ENCODE measurements around the gene TMCC2.
"Not testable (repeated sequence)": the region's sequence is repeated elsewhere in the genome, so short reads cannot be mapped to it uniquely, and the experiment has no call there.

The TMCC2 gene

DNA sequence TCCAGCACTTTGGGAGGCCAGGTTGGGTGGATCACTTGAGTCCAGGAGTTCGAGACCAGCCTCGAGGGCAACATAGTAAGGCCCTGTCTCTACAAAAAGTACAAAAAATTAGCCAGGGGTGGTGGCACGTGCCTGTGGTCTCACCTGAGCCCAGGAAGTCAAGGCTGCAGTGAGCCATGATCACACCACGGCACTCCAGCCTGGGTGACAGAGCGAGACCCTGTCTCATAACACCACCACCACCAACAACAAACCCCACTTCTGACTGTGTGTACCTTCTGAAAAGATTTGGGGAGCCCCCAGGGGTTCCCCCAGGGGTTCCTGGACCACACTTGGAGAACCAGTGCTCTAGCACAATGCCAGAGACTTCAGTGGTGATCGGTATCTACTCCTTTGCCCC, 63.9 kb downstream of the TMCC2 start:
- Histone ChIP-seq H3K9me3 (no peaks in the 10 kb centered on the region), H3K36me3 (replicated peaks) (no peaks in the 10 kb centered on the region), H3K27me3 (ENCODE audit: low read depth) (no peaks in the 10 kb centered on the region), H3K4me1 (peaks cover 36% of the 10 kb centered on the region), H3K4me3 (no peak overlapping the region)
- no peak for DNase-seq (ENCODE audit: low spot score in 2 of 2)
- in situ Hi-C loops (cut with MboI; ENCODE audit: low sequenced_read_pairs) = no loop called here

DNA sequence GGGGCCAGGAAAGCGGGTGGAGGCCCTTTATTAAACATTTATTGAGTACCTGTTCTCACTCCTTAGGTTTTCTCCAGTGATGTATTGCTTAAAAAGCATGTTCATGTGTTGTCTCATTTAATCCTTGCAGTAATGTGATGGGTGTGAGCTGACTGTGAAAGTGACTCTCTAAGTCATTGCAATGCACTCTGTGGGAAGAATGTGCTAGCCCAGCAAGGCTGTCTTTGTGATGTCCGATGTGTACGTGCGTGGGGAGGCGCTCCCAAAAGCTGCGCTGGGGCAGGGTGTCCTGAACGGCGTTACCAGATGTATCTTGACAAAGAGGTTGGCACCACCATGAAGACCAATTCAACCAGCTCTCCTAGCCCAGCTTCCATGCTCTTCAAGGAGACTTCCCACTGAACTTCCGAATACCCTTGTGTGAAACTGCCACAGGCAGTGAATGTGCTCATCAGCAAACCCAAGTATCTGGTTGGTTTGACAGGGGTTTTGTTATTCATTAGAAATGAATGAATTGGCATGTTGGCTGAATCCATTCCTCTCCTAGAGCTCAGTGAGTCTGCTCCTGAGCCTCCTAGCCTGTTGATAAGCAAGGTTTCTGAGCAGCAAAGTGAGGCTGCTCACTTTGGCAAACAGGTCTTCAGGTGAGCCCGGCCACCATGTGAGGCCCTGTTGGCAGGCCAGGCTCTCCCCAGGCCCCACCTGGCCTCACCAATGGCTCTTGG, 65.8 kb downstream of the TMCC2 start:
- Histone ChIP-seq H3K9me3 (no peaks in the 10 kb centered on the region), H3K4me3 (no peak overlapping the region), H3K36me3 (replicated peaks) (no peaks in the 10 kb centered on the region), H3K4me1 (peaks cover 36% of the 10 kb centered on the region), H3K27me3 (ENCODE audit: low read depth) (no peaks in the 10 kb centered on the region)
- in situ Hi-C loops (cut with MboI; ENCODE audit: low sequenced_read_pairs) = no loop called here
- no peak for DNase-seq (ENCODE audit: low spot score in 2 of 2)

DNA sequence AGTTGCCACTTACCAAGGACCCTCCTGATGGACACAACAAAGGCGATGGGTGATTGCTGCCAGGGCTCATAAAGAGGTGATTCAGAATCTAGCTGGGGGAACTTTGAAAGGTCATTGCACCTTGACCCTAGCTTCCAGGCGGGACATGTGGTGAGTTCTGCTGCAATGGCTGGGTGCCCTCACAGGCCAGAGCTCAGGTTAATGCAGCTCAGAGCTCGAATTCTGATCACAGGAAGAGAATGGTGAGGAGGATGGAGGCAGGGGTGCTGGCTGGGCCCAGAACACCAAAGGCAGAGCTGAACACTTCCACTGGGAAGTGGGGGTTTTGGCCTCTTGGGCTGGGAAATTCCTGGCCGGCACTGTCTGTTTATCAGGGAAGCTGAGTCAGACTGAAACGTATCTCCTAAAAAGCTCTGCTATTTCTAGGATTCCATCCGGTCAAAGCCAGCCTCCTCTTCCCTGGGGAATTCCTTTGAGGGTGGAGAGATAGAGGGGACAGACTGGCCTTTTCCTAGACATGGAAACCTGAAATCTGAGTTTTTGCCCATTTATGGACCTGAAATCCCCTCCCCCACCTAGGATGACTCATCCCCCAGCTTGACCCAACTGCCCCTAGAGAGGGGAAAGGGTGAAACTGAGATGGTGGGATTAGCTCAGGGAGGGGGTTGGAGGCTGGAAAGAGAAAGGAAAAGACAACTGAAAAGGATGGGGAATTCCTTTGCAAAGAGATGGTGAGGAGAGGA, 66.6 kb downstream of the TMCC2 start:
- no peaks in the 10 kb centered on the region for H3K36me3 ChIP-seq (replicated peaks)
- in situ Hi-C loops (cut with MboI; ENCODE audit: low sequenced_read_pairs) = no loop called here
- H3K27me3 ChIP-seq (ENCODE audit: low read depth) = no peaks in the 10 kb centered on the region
- H3K4me1 ChIP-seq = peaks cover 42% of the 10 kb centered on the region
- DNase-seq (ENCODE audit: low spot score in 2 of 2) = peak; percentile 67 to 79
- no peak overlapping the region for H3K4me3 ChIP-seq
- H3K9me3 ChIP-seq = no peaks in the 10 kb centered on the region

DNA sequence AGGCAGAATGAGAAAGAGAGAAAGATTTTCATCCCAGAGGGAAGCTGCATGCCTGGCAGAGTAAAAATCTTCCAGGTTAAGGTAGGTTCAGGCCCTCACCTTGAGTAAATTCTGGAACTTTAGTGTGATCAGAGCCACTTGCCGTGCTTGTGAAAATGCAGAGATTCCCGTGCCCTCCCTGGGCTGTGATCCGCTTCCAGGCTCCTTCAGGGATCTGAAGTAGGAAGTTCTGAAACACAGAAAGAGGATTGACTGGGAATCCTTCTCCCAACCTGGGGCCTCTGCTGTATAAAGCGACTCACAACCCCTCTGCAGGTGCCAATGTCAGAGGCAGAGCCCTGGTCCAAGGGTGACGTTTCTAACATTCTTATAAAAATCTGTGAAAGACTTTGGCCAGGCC, 67.2 kb downstream of the TMCC2 start:
- Histone ChIP-seq H3K4me1 (peaks cover 47% of the 10 kb centered on the region), H3K27me3 (ENCODE audit: low read depth) (no peaks in the 10 kb centered on the region), H3K9me3 (no peaks in the 10 kb centered on the region), H3K4me3 (no peak overlapping the region), H3K36me3 (replicated peaks) (no peaks in the 10 kb centered on the region)
- in situ Hi-C loops (cut with MboI; ENCODE audit: low sequenced_read_pairs) = no loop called here
- DNase-seq (ENCODE audit: low spot score in 2 of 2) = no peak

DNA sequence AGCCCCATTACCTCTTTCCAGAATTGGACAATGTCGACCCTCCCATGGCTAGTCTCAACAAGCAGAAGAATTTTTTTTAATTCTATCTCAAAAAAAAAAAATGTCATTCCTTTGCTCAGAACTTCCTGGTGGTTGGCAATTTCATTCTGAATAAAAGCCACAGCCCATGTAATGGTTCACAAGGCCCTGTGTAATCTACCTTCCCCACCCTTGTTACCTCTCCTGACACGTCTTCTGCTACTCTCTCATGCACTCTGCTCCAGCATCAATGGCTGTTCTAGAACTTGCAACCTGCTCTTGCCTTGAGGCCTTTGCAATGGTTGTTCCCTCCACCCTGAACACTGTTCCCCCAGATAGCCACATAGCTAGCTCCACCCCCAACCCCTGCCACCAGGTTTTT, 68.4 kb downstream of the TMCC2 start:
- Histone ChIP-seq H3K9me3 (no peaks in the 10 kb centered on the region), H3K36me3 (replicated peaks) (no peaks in the 10 kb centered on the region), H3K4me1 (peaks cover 58% of the 10 kb centered on the region), H3K4me3 (no peak overlapping the region), H3K27me3 (ENCODE audit: low read depth) (no peaks in the 10 kb centered on the region)
- in situ Hi-C loops (cut with MboI; ENCODE audit: low sequenced_read_pairs) = no loop called here
- no peak for DNase-seq (ENCODE audit: low spot score in 2 of 2)

DNA sequence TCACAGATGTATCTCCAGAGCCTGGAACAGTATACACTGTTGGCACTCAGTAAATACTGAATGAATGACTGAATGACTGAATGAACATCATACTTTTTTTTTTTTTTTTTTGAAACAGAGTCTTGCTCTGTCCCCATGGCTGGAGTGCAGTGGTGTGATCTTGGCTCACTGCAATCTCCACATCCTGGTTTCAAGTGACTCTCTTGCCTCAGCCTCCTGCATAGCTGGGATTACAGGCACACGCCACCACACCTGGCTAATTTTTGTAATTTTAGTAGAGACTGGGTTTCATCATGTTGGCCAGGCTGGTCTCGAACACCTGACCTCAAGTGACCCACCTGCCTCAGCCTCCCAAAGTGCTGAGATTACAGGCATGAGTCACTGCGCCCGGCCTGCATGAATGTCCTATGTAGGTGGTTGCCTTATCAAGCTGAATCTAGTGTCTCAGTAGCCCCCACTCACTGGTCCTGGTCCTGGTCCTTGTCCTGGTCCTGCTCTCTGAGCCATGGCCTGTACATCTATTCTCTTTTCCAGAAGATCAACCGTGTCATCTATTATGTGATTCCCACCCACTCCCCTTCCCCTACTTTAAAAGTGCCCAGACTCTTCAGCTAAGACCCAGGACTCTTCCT, 69.9 kb downstream of the TMCC2 start:
- H3K4me1 ChIP-seq = peaks cover 70% of the 10 kb centered on the region
- DNase-seq (ENCODE audit: low spot score in 2 of 2); H3K4me3 ChIP-seq; H3K9me3 ChIP-seq; H3K27me3 ChIP-seq (ENCODE audit: low read depth); in situ Hi-C loops (cut with MboI; ENCODE audit: low sequenced_read_pairs); H3K36me3 ChIP-seq (replicated peaks): not testable (repeated sequence)

DNA sequence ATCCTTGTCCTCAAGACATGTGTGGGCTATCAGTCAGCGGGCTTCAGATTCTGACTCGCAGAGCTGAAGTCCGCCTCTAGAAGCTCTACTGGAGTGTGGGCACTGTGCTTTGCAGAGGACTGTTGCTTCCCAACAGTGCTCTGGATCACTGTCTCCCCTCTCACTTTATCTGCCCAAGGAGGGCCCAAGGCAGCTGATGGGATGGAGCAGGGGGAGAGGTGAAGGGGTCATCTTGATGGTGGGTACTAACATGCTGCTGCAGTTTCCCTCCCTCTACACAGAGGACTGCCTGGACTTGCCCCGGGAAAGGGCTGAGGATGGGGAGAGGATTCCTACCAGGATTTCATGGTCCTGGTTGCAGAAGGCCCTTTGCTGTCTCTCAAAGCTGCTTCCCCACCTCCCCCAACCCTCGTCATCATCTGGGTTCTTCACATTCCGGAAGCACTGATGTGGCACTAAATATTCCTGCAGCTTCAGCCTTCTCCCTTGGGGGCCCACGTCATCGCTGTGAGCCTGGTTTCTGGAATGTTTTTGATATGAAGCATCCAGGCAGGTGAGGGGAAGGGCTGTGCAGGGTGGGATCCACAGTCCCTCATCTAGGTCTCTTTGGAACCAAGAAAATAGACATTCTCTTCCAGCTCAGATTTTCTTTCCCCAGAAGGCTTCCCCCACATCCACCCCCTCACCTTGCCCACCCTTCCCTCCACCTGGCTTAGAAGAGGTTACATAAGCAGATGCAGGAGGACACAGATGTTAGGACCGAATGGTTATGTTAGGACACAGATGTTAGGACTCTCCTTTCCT, 70.6 kb downstream of the TMCC2 start:
- Histone ChIP-seq H3K4me1 (peaks cover 72% of the 10 kb centered on the region), H3K4me3 (no peak overlapping the region), H3K36me3 (replicated peaks) (peaks cover 14% of the 10 kb centered on the region), H3K9me3 (no peaks in the 10 kb centered on the region), H3K27me3 (ENCODE audit: low read depth) (no peaks in the 10 kb centered on the region)
- in situ Hi-C loops (cut with MboI; ENCODE audit: low sequenced_read_pairs) = no loop called here
- peak; percentile 36 to 73 for DNase-seq (ENCODE audit: low spot score in 2 of 2)

DNA sequence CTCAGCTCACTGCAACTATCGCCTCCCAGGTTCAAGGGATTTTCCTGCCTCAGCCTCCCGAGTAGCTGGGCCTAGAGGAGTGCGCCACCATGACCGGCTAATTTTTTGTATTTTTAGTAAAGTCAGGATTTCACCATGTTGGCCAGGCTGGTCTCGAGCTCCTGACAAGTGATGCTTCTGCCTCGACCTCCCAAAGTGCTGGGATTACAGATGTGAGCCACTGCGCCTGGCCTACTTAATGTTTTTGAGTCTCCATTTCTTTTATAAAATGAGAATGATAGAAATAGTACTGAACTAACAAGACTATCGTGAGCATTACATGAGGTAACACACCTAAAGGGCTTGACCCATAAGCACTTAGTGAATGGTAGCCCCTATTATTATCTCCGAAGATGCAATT, 72.4 kb downstream of the TMCC2 start:
- no peaks in the 10 kb centered on the region for H3K9me3 ChIP-seq
- no peak for DNase-seq (ENCODE audit: low spot score in 2 of 2)
- no peak overlapping the region for H3K4me3 ChIP-seq
- H3K4me1 ChIP-seq = peaks cover 55% of the 10 kb centered on the region
- peaks cover 32% of the 10 kb centered on the region for H3K36me3 ChIP-seq (replicated peaks)
- no peaks in the 10 kb centered on the region for H3K27me3 ChIP-seq (ENCODE audit: low read depth)
- in situ Hi-C loops (cut with MboI; ENCODE audit: low sequenced_read_pairs) = no loop called here

DNA sequence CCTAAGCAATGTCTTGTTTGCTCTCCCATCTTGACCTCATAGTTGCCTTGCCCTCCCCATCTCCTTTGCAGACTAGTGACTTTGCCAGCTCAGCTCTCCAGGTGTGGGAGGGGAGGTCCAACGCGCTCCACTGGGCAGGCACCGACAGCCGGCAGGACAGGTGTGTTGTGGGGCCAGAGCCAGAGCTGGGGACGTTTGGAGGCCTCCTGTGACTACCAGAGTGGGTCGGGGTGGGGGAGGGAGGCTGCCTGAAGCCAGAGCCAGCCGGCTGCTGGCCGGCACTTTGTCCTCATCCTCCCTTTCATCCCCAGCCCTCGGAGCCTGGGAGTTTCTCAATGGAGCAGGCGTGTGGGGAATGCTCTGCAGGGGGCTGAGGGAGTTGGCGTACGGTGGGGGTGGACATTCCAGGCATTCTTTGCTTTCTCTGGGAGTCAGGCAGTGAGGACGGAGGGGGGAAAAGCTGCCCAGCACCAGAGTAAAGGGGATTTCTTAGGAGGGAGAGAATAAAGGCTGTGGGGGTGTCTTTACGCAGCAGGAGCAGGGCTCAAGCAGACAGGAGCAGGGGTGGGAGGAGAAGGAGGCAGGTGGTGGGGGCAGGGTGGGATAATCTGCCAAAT, 73.6 kb downstream of the TMCC2 start:
- Histone ChIP-seq H3K9me3 (no peaks in the 10 kb centered on the region), H3K36me3 (replicated peaks) (peaks cover 40% of the 10 kb centered on the region), H3K27me3 (ENCODE audit: low read depth) (no peaks in the 10 kb centered on the region), H3K4me1 (peaks cover 47% of the 10 kb centered on the region), H3K4me3 (peak overlapping the region; percentile 18)
- in situ Hi-C loops (cut with MboI; ENCODE audit: low sequenced_read_pairs) = no loop called here
- peak; percentile 96 to 98 for DNase-seq (ENCODE audit: low spot score in 2 of 2)

DNA sequence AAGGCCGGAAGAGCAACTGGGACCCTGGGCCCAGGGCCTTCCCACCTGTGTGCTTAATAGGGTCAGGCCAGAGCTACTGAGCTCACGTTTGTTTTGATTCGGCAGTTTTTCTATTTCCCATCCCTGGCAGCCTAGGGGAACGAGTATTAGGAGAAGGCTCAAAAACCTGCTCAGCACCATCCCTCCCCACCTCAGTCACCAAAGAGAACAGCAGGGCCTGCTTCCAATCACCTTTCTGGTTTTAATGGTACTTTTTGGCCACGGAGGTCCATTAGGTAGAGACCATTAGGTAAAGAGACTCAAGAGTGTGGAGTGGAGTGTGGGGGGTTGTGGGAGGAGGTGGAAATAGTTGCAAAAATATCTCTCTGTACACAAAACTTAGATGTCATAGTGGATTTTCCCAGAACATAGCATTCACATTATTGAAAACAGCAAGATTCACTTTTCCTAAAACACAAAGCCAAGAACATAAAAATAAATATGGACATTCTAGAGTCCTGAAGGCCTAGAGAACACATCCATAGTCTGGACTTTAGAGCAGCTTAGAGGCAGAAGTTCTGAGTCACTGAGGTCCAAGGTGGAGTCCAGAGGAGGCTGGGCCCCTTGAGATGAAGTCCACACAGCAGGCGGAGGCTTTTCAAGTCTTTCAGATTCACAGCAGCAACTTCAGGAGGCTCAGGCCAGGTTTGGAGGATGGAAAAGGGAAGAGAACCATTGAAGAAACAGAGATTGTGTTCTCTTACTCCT, 74.3 kb downstream of the TMCC2 start:
- no peak overlapping the region; the same call in 1 of the 2 replicates for H3K4me3 ChIP-seq
- in situ Hi-C loops (cut with MboI; ENCODE audit: low sequenced_read_pairs) = no loop called here
- peaks cover 47% of the 10 kb centered on the region for H3K4me1 ChIP-seq
- H3K9me3 ChIP-seq = no peaks in the 10 kb centered on the region
- H3K36me3 ChIP-seq (replicated peaks) = peaks cover 46% of the 10 kb centered on the region
- DNase-seq (ENCODE audit: low spot score in 2 of 2) = no peak
- H3K27me3 ChIP-seq (ENCODE audit: low read depth) = no peaks in the 10 kb centered on the region

DNA sequence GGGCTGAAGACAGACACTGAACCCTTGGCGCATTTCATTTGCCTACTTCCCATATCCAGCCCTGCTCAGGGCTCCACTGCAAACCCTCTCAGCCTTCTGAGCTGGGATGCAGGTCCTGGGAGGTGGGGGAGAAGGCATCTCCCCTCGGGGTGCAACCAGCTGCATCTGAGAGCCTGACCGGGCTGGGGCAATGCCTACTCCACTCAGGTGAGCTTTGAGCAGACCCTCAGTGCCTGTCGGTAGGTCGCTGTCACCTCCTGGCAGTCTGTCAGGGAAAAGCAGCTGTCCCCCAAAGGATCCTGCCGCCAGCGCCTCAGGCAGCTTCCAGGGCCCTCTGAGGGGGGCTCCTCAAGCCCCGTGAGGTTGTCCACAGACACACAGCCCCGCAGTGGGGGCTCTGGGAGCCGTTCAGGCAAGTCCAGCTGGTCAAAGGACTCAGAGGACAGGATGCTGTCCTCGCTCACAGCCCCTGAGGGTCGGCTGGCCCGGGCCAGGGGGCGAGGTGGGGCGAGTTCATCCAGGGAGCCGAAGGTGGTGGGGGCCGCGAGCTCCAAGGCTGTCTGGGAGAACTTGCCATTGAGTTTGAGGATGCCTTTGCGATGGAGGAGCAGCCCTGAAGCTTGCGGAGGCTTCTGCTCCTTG, 75.6 kb downstream of the TMCC2 start:
- peaks cover 39% of the 10 kb centered on the region for H3K4me1 ChIP-seq
- DNase-seq (ENCODE audit: low spot score in 2 of 2) = no peak
- in situ Hi-C loops (cut with MboI; ENCODE audit: low sequenced_read_pairs) = no loop called here
- H3K9me3 ChIP-seq = no peaks in the 10 kb centered on the region
- peaks cover 60% of the 10 kb centered on the region for H3K36me3 ChIP-seq (replicated peaks)
- H3K4me3 ChIP-seq = no peak overlapping the region
- no peaks in the 10 kb centered on the region for H3K27me3 ChIP-seq (ENCODE audit: low read depth)

DNA sequence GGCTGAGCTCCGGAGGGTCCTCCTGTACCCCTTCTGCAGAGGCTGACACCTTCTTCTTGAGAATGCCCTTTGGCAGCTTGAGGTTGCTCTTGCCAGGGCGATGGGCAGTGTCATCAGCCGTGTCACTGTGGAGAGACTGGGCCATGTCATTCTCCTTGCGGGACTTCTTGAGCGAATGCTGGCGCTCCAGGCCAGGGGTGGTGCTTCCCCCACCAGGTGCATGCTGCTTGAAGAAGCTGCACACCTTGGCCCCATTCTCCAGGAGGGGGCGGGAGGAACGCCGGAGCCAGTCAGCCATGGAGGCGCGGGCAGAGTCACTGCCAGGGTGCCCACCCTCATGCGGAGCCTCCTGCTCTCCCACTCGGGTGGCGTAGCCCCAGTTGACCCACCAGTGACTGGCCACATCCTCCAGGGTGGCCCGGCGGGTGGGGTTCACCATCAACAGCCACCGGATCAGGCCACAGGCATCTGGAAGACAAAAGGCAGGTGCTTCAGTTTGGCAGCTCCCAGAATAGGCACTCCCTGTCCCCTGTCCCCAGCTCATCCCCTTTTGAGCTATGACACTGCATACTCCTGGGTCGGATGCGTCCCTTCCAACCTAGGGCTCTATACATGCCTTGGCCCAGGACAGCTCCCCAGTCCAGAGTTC, 76.4 kb downstream of the TMCC2 start:
- peaks cover 62% of the 10 kb centered on the region for H3K36me3 ChIP-seq (replicated peaks)
- in situ Hi-C loops (cut with MboI; ENCODE audit: low sequenced_read_pairs) = no loop called here
- no peaks in the 10 kb centered on the region for H3K9me3 ChIP-seq
- H3K4me3 ChIP-seq = no peak overlapping the region
- H3K27me3 ChIP-seq (ENCODE audit: low read depth) = no peaks in the 10 kb centered on the region
- H3K4me1 ChIP-seq = peaks cover 31% of the 10 kb centered on the region
- DNase-seq (ENCODE audit: low spot score in 2 of 2) = no peak

Measured in HAP-1 (cell line).